NCI-H2107 (cell line): ENCODE data around the gene CA9.

Source experiments
- DNase-seq: peaks from one replicate; lab custom pipeline; 2025; lab: John Stamatoyannopoulos, UW

CA9 gene

GRCh38 chr9:35691757-35692301 lies 18.1 kb downstream of the CA9 start:
- DNase-seq = no peak

- DNase-seq = no peak
Observed at GRCh38 chr9:35695943-35696401, 22.2 kb downstream of the CA9 start.

GRCh38 chr9:35696520-35697215 lies 22.9 kb downstream of the CA9 start:
- DNase-seq = no peak

GRCh38 chr9:35697486-35697885 lies 23.8 kb downstream of the CA9 start:
- DNase-seq = no peak

GRCh38 chr9:35698231-35698630 lies 24.5 kb downstream of the CA9 start:
- no peak for DNase-seq

- no peak for DNase-seq
Observed at GRCh38 chr9:35700031-35700430, 26.3 kb downstream of the CA9 start.

GRCh38 chr9:35700942-35701341 lies 27.2 kb downstream of the CA9 start:
- no peak for DNase-seq

GRCh38 chr9:35702696-35703095 lies 29.0 kb downstream of the CA9 start:
- DNase-seq = no peak

GRCh38 chr9:35703906-35704672 lies 30.4 kb downstream of the CA9 start:
- DNase-seq = no peak

GRCh38 chr9:35705372-35705771 lies 31.6 kb downstream of the CA9 start:
- no peak for DNase-seq

GRCh38 chr9:35705836-35706430 lies 32.2 kb downstream of the CA9 start:
- DNase-seq = no peak

- no peak for DNase-seq
Observed at GRCh38 chr9:35706951-35707350, 33.2 kb downstream of the CA9 start.

- DNase-seq = no peak
Observed at GRCh38 chr9:35708146-35708545, 34.4 kb downstream of the CA9 start.

GRCh38 chr9:35710818-35711500 lies 37.2 kb downstream of the CA9 start:
- no peak for DNase-seq

GRCh38 chr9:35711501-35712428 lies 38.0 kb downstream of the CA9 start:
- DNase-seq = no peak

GRCh38 chr9:35712762-35713400 lies 39.2 kb downstream of the CA9 start:
- DNase-seq = no peak

GRCh38 chr9:35713578-35713977 lies 39.9 kb downstream of the CA9 start:
- DNase-seq = no peak

- DNase-seq = no peak
Observed at GRCh38 chr9:35714123-35714522, 40.4 kb downstream of the CA9 start.

- DNase-seq = no peak
Observed at GRCh38 chr9:35714579-35715252, 41.0 kb downstream of the CA9 start.

GRCh38 chr9:35716230-35716629 lies 42.5 kb downstream of the CA9 start:
- DNase-seq = no peak
